ENCODE results near the gene COL9A2.
A peak's percentile ranks its signal among the peaks of the same experiment; 100 is the strongest.

The COL9A2 gene

DNA sequence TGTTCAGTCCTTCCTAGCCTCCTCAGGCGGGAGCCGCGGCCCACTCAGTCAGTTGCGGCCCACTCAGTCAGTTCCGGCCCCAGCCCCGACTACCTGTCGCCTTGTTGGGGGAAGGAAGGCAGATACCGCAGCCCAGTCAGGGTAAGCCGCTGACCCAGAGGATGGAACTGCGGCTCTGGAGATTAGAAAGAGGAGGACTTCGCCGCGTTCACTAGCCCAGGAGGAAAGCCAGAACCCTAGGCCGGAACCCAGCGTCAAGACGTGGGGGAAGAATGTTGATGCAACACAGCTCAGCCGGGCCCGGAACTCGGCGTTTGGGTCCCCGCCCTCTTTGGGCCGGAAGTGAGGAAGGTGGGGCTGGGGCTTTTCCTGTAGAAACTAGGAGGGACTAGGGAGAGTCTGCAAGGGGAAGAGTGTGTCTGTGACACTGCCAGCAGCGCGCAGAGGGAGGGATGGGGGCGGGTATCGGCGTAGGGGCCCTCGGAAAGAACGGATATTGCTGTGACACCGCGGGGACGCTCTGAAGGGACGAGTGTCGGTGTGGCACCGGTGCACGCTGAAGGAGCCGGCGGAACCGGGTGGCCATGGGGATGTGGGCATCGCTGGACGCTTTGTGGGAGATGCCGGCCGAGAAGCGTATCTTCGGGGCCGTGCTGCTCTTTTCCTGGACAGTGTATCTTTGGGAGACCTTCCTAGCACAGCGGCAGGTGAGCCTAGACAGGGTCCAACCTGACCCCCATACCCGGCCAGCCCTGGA lies 59.2 kb downstream of the COL9A2 start, which contains the start of gene ZMPSTE24:
Gene ZMPSTE24, plus strand, starts transcription at position 549 of the 757 bp plus-strand sequence. Its CDS starts 36 bp downstream, at position 585.
- peak; percentile 83 for DNase-seq (ENCODE audit: low spot score)

DNA sequence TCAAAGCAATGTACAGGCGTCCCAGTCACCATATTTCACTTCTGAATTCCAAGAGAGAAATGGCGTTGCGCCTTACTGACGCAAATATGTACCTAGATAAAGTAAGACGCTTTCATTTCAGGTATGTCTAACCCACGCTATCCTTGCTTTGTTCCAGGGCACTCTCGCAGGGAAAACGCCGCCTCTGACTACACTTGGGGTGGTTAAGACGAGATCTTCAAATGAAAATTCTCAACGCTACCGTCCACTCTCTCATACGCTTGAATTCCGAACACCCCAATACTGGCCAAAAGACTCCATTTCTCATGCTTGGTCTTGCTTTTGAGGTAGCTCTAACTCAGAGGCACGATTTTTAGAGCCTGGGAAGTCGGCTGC lies 59.8 kb downstream of the COL9A2 start:
- no peak for DNase-seq (ENCODE audit: low spot score)

DNA sequence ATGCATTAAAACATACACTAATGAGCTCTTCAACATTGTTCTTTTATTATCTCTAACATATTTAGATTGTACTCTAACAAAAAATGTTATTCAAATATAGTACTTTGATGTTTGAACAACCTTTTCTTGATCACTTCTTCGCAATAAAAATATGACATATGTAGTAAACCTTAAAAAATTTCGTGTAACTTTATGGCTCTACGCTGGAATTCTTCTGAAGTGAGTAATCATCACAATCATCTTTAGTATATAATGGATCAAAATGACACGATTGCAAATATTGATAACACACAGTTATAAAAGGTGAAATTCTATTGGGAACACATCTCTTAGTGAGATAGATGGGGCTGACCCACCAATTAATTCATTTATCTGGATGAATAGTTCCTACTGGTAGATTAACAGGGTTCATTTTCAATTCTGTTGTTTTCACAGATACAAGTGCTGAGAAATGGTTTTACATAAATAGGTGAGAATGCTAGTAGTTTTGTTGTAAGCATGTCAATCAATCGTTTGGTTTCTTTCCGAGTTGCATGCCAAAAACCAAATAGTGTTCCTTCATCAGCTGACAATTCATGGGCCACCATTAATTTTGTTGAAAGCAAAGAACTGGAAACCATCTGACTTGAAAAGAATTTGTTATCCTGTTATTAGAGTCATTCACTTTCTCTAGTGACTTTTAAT lies 60.5 kb downstream of the COL9A2 start:
- no peak for DNase-seq (ENCODE audit: low spot score)

DNA sequence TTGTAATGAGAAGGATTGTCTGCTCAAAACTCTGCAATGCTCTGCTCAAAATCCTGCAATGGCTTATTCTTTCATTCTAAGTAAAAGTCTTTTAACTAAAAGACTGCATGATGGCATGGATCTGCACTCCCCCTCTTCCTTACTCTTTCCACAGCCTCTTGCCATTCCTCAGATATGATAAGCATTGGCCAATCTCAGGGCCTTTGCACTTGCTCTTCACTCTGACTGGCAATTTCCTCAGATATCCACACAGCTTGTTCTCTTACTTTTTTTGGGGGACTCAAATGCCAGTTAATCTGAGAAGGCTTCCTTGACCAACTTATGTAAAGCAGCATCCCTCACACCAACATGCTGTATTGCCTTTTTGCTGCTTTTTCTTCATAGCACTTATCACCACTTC lies 61.9 kb downstream of the COL9A2 start:
- no peak for DNase-seq (ENCODE audit: low spot score)

DNA sequence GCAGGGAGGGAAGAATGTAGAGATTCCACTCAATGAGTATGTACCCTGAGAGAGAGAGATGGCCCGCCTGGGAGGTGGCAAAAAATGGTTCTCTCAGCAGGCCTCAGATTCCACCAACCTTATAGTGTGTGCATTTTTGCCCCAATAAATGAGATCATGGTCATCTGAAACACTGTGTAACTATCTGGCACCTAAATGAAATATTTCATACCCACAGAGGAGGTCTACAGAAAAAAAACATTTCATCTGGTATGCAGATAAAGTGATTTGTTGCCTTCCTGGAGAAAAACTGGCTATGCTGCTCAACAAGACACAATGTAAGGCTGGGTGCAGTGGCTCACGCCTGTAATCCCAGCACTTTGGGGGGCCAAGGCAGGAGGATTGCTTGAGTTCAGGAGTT lies 64.5 kb downstream of the COL9A2 start:
- DNase-seq (ENCODE audit: low spot score): no peak

DNA sequence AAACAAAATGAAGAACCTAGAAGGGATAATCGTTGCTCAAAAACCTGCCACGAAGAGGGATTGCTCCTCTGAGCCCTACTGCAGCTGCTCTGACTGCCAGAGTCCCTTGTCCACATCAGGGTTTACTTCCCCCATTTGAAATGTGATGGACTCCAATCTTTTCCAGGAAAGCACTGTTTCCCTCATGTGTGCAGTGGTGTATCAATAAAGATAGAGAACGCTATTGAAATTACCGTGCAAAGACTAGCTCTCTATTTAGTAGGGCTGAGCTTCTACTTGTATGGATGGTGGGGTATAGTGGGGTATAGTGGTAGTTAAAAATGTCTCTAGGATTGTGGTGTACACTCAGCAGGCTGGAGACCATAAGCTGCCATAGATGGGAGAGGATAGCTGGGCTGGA lies 65.6 kb downstream of the COL9A2 start:
- DNase-seq (ENCODE audit: low spot score): no peak

Measured in hepatic stellate cell (primary cell).